ENCODE results near the gene CMTM4.

DNA sequence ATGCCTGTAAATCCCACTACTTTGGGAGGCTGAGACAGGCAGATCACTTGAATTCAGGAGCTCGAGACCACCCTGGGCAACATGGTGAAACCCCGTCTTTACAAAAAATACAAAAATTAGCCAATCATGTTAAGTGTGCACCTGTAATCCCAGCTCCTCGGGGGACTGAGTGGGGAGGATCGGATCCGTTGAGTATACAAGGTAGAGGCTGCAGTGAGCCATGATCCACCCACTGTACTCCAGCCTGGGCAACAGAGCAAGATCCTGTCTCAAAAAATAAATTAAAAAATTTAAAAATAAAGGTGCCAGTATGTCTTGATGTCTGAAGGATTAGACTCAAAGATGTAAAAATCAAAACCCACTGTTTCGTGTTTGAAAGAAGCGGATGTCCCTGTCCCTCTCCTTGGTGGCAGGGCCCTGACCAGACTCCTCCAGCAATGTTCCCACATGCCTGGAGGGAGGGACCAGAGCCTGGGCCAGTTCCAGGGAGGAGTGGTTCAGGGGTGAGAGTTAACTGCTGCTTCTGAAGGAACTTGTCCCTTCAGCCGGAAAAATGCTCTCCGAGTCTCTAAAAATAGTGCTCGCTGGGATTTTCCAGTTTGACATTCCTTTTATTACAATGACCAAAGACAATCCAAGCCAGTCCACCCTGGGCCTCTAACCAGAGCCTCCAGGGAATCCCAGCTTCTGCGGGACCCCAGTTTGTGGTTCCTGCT lies 9.4 kb upstream of the CMTM4 start:
- TF ChIP-seq, protein P1, sequence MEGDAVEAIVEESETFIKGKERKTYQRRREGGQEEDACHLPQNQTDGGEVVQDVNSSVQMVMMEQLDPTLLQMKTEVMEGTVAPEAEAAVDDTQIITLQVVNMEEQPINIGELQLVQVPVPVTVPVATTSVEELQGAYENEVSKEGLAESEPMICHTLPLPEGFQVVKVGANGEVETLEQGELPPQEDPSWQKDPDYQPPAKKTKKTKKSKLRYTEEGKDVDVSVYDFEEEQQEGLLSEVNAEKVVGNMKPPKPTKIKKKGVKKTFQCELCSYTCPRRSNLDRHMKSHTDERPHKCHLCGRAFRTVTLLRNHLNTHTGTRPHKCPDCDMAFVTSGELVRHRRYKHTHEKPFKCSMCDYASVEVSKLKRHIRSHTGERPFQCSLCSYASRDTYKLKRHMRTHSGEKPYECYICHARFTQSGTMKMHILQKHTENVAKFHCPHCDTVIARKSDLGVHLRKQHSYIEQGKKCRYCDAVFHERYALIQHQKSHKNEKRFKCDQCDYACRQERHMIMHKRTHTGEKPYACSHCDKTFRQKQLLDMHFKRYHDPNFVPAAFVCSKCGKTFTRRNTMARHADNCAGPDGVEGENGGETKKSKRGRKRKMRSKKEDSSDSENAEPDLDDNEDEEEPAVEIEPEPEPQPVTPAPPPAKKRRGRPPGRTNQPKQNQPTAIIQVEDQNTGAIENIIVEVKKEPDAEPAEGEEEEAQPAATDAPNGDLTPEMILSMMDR (IDR thresholded peaks at IDR 0.05), result no peak
- no peak for TF ChIP-seq POLR2A (IDR thresholded peaks at IDR 0.05)

Data from esophagus squamous epithelium (tissue), 4 donors.